H1 (cell line): Measurements from ENCODE around the gene NFKB1. TPM values are rescaled to one million over a fixed set of nuclear protein-coding genes. Genes with fewer than 3 reads are reported as not detected.

Source experiments
- CTCF ChIA-PET: fragments of 300-600 bp; sonication (Branson Sonifier 250); formaldehyde crosslinking; loops from one replicate; lab custom pipeline; 2021; ENCODE audit not compliant: partially characterized antibody; lab: Charles Lee
- POLR2A ChIA-PET: fragments of 300-600 bp; sonication (Branson Sonifier 250); formaldehyde crosslinking; loops from one replicate; lab custom pipeline; 2021; ENCODE audit warnings: inconsistent platforms; ENCODE audit not compliant: partially characterized antibody; lab: Charles Lee
- DNase-seq, 2 experiments: peaks; one replicate each; pipeline versions ENCODE4 v3.0.0 to v3.0.0-alpha.2; 2010 to 2022; ENCODE audit warnings: low spot score in 2 of 2, low read depth in 1 of 2, mixed read lengths in 1 of 2
- FAIRE-seq: peaks from 2 replicates; lab custom pipeline; 2011; peaks lifted over from hg19 to GRCh38; lab: Jason Lieb, UNC
- H2AFZ ChIP-seq: 2 replicates; pipeline ENCODE4 v1.8.1; 2012; ENCODE audit warnings: low read length, inconsistent platforms
- H2AK5ac ChIP-seq: 2 replicates; pipeline ENCODE4 v1.6.1; 2013; ENCODE audit warnings: low read depth, low read length
- H2BK120ac ChIP-seq: replicated peaks from 2 replicates; pipeline ENCODE3; 2013; ENCODE audit warnings: low read depth, low read length, inconsistent platforms
- H2BK12ac ChIP-seq: 2 replicates; pipeline ENCODE4 v1.6.1; 2013; ENCODE audit warnings: low read depth, low read length
- H2BK15ac ChIP-seq: 2 replicates; pipeline ENCODE4 v1.6.1; 2013; ENCODE audit warnings: low read length
- H2BK20ac ChIP-seq: 2 replicates; pipeline ENCODE4 v1.6.1; 2013; ENCODE audit warnings: low read length
- H2BK5ac ChIP-seq: 2 replicates; pipeline ENCODE4 v1.6.1; 2013; ENCODE audit warnings: low read depth, low read length
- H3K14ac ChIP-seq: 2 replicates; pipeline ENCODE4 v1.6.1; 2013; ENCODE audit warnings: inconsistent platforms; ENCODE audit not compliant: insufficient read length
- H3K18ac ChIP-seq: 2 replicates; pipeline ENCODE4 v1.6.1; 2013; ENCODE audit warnings: low read length; ENCODE audit errors: extremely low read depth
- H3K23ac ChIP-seq: 2 replicates; pipeline ENCODE4 v1.6.1; 2013; ENCODE audit warnings: inconsistent platforms; ENCODE audit not compliant: insufficient read length
- H3K23me2 ChIP-seq: 2 replicates; pipeline ENCODE4 v1.6.1; 2013; ENCODE audit warnings: low read depth, low read length
- H3K27ac ChIP-seq: 2 replicates; pipeline ENCODE4 v1.6.1; 2011; ENCODE audit warnings: low read depth, low read length, inconsistent platforms
- H3K27me3 ChIP-seq, 4 experiments: replicated peaks in 1 of 4; 1 replicate in 1 of 4; 2 replicates in 3 of 4; pipeline versions ENCODE4 v1.6.1 to v1.8.1; 2011 to 2013; ENCODE audit warnings: low read length in 3 of 4, mild to moderate bottlenecking in 3 of 4, inconsistent platforms in 2 of 4, mixed read lengths in 2 of 4, moderate library complexity in 1 of 4; ENCODE audit not compliant: control insufficient read depth in 3 of 4, insufficient read depth in 3 of 4; ENCODE audit errors: extremely low read depth in 1 of 4
- H3K36me3 ChIP-seq, 4 experiments: 2 replicates each; pipeline versions ENCODE4 v1.6.1 to v1.8.1; 2011 to 2013; ENCODE audit warnings: mild to moderate bottlenecking in 4 of 4, low read length in 3 of 4, moderate library complexity in 2 of 4, control low read depth in 1 of 4, inconsistent platforms in 1 of 4; ENCODE audit not compliant: insufficient read depth in 4 of 4, control insufficient read depth in 2 of 4
- H3K4ac ChIP-seq: replicated peaks from 2 replicates; pipeline ENCODE3; 2013; ENCODE audit warnings: low read length, low read depth, mixed read lengths, inconsistent platforms; ENCODE audit not compliant: insufficient read length
- H3K4me1 ChIP-seq, 4 experiments: replicated peaks in 1 of 4; 1 replicate in 1 of 4; 2 replicates in 3 of 4; pipeline versions ENCODE4 v1.6.1 to v1.8.1; 2011 to 2013; ENCODE audit warnings: low read length in 3 of 4, inconsistent platforms in 2 of 4, mixed read lengths in 1 of 4; ENCODE audit not compliant: insufficient read depth in 4 of 4, control insufficient read depth in 3 of 4
- H3K4me2 ChIP-seq, 2 experiments: 2 replicates each; pipeline versions ENCODE4 v1.6.1 to v1.8.1; 2011 to 2013; ENCODE audit warnings: low read depth in 2 of 2, low read length in 2 of 2, control low read depth in 1 of 2, inconsistent platforms in 1 of 2, mild to moderate bottlenecking in 1 of 2; ENCODE audit not compliant: insufficient read depth in 1 of 2
- H3K4me3 ChIP-seq, 4 experiments: fragments of 200-600, 300-600 bp in 1 of 4; sonication (generic), shearing (Covaris generic), sonication (Bioruptor Twin) in 1 of 4; 2 replicates each; pipeline versions ENCODE4 v1.5.1 to v1.8.1; 2011 to 2016; ENCODE audit warnings: low read length in 4 of 4, low read depth in 3 of 4, control low read depth in 2 of 4, inconsistent platforms in 2 of 4, mild to moderate bottlenecking in 2 of 4, mixed read lengths in 1 of 4, moderate library complexity in 1 of 4; ENCODE audit not compliant: insufficient read depth in 2 of 4; ENCODE audit errors: extremely low read depth in 1 of 4
- H3K56ac ChIP-seq: replicated peaks from 2 replicates; pipeline ENCODE3; 2013; ENCODE audit warnings: low read depth, mild to moderate bottlenecking, mixed read lengths, low read length, inconsistent platforms; ENCODE audit not compliant: insufficient read length
- H3K79me1 ChIP-seq: 2 replicates; pipeline ENCODE4 v1.6.1; 2013; ENCODE audit warnings: low read depth, low read length, control low read depth
- H3K79me2 ChIP-seq, 2 experiments: 2 replicates each; pipeline versions ENCODE4 v1.6.1 to v1.8.1; 2012 to 2013; ENCODE audit warnings: low read length in 2 of 2, mild to moderate bottlenecking in 2 of 2, inconsistent platforms in 1 of 2; ENCODE audit not compliant: insufficient read depth in 2 of 2, control insufficient read depth in 1 of 2
- H3K9ac ChIP-seq, 4 experiments: replicated peaks in 1 of 4; 1 replicate in 1 of 4; 2 replicates in 3 of 4; pipeline versions ENCODE4 v1.6.1 to v1.8.1; 2011 to 2013; ENCODE audit warnings: low read depth in 3 of 4, low read length in 3 of 4, control low read depth in 2 of 4, mild to moderate bottlenecking in 2 of 4, moderate library complexity in 2 of 4, inconsistent platforms in 1 of 4; ENCODE audit errors: extremely low read depth in 1 of 4
- H3K9me3 ChIP-seq, 2 experiments: 2 replicates each; pipeline versions ENCODE4 v1.6.1 to v1.8.1; 2012 to 2013; ENCODE audit warnings: mild to moderate bottlenecking in 2 of 2, moderate library complexity in 2 of 2, control low read depth in 1 of 2, inconsistent platforms in 1 of 2, low read depth in 1 of 2, low read length in 1 of 2, mixed read lengths in 1 of 2; ENCODE audit not compliant: insufficient read depth in 2 of 2
- H4K20me1 ChIP-seq, 2 experiments: replicated peaks in 1 of 2; 2 replicates each; pipeline versions ENCODE3 to v1.8.1; 2011 to 2013; ENCODE audit warnings: inconsistent platforms in 2 of 2, low read length in 2 of 2, mild to moderate bottlenecking in 1 of 2; ENCODE audit not compliant: insufficient read depth in 2 of 2, control insufficient read depth in 1 of 2
- H4K5ac ChIP-seq: 2 replicates; pipeline ENCODE4 v1.6.1; 2013; ENCODE audit warnings: low read length, low read depth, mixed read lengths, inconsistent platforms; ENCODE audit not compliant: insufficient read length
- H4K8ac ChIP-seq: 2 replicates; pipeline ENCODE4 v1.8.0; 2013; ENCODE audit warnings: mild to moderate bottlenecking, moderate library complexity, low read length, inconsistent platforms; ENCODE audit not compliant: insufficient read depth; ENCODE audit errors: extremely low read depth
- H4K91ac ChIP-seq: replicated peaks from 2 replicates; pipeline ENCODE3; 2013; ENCODE audit warnings: low read length, mixed read lengths, inconsistent platforms; ENCODE audit not compliant: insufficient read length
- BCL11A ChIP-seq, 2 experiments: IDR thresholded peaks; one replicate each; pipeline ENCODE4 v1.6.1; 2011; ENCODE audit warnings: low read depth in 2 of 2, low read length in 2 of 2, mild to moderate bottlenecking in 2 of 2
- CREB1 ChIP-seq: IDR thresholded peaks from 2 replicates; pipeline ENCODE4 v1.6.1; 2012; ENCODE audit warnings: inconsistent platforms
- CTBP2 ChIP-seq: IDR thresholded peaks from 2 replicates; pipeline ENCODE4 v1.7.0; 2011; ENCODE audit warnings: borderline replicate concordance, mild to moderate bottlenecking, moderate library complexity, mixed read lengths, low read length; ENCODE audit not compliant: insufficient read depth, insufficient read length
- EP300 ChIP-seq, 2 experiments: IDR thresholded peaks; 1 replicate in 1 of 2; 2 replicates in 1 of 2; pipeline ENCODE4 v1.6.1; 2011 to 2012; ENCODE audit warnings: low read depth in 2 of 2, low read length in 2 of 2, mild to moderate bottlenecking in 2 of 2, borderline replicate concordance in 1 of 2, inconsistent platforms in 1 of 2, moderate library complexity in 1 of 2
- HDAC2 ChIP-seq, 2 experiments: fragments of 300-600 bp in 1 of 2; sonication (generic) in 1 of 2; IDR thresholded peaks; 2 replicates each; pipeline ENCODE4 v1.6.1; 2011 to 2012; ENCODE audit warnings: low read depth in 2 of 2, low read length in 2 of 2, mild to moderate bottlenecking in 2 of 2, moderate library complexity in 2 of 2, borderline replicate concordance in 1 of 2, inconsistent platforms in 1 of 2
- NANOG ChIP-seq: IDR thresholded peaks from 2 replicates; pipeline ENCODE4 v1.6.1; 2011; ENCODE audit warnings: low read length, low read depth, mild to moderate bottlenecking, inconsistent platforms; ENCODE audit not compliant: insufficient read depth, poor library complexity, severe bottlenecking
- PHF8 ChIP-seq: fragments of 200-600 bp; sonication (generic); conservative IDR thresholded peaks from 2 replicates; pipeline ENCODE4 v1.7.1; 2012; ENCODE audit warnings: low read depth, mild to moderate bottlenecking, inconsistent platforms, low read length, moderate library complexity
- POU5F1 ChIP-seq: IDR thresholded peaks from 2 replicates; pipeline ENCODE4 v1.6.1; 2011; ENCODE audit warnings: low read depth, mild to moderate bottlenecking, low read length, moderate library complexity
- SAP30 ChIP-seq: fragments of 300-600 bp; sonication (generic); IDR thresholded peaks from 2 replicates; pipeline ENCODE4 v1.7.1; 2012; ENCODE audit warnings: low read length, moderate library complexity, mild to moderate bottlenecking, inconsistent platforms; ENCODE audit not compliant: insufficient read depth, insufficient replicate concordance
- YY1 ChIP-seq: IDR thresholded peaks from 2 replicates; pipeline ENCODE4 v1.6.1; 2011; ENCODE audit warnings: low read depth, mild to moderate bottlenecking, low read length
- WGBS, 2 experiments: shearing (Covaris generic) in 1 of 2; methylation state at CpG; one replicate each; pipeline versions ENCODE4 v1.1.6 to v1.1.7; 2013 to 2015; ENCODE audit warnings: low lambda C conversion rate in 2 of 2, mixed read lengths in 2 of 2, inconsistent platforms in 1 of 2, low coverage in 1 of 2, missing lambda C conversion rate in 1 of 2; ENCODE audit not compliant: insufficient replicate concordance in 2 of 2, insufficient coverage in 1 of 2, insufficient read length in 1 of 2; ENCODE audit errors: extremely low coverage in 1 of 2, missing lambda C conversion rate in 1 of 2; 5-methylcytosine and 5-hydroxymethylcytosine counted together
- polyA plus RNA-seq, 7 experiments: library from polyadenylated mRNA; depleted of rRNA in 3 of 7; stranded (reverse) in 5 of 7; unstranded in 2 of 7; fragments of >200 nt in 5 of 7; fragments of 200-250 nt in 2 of 7; gene quantifications; 1 replicate in 5 of 7; 2 replicates in 1 of 7; 4 replicates in 1 of 7; pipeline versions ENCODE4 v1.2.1 to v1.2.3, GENCODE V29; 2011 to 2013; ENCODE audit warnings: missing spikeins in 2 of 7, mixed read lengths in 2 of 7
- total RNA-seq: library from RNA; stranded (reverse); fragmentation: NEBNext Ultra II Directional; extraction: Animal tissue kit (Norgen Biotek cat#: 25700); gene quantifications from 2 replicates; pipeline ENCODE4 v1.2.1, GENCODE V29; 2021
- TF ChIP-seq, protein P1 (sequence below), 3 experiments: IDR thresholded peaks; 1 replicate in 2 of 3; 2 replicates in 1 of 3; pipeline versions ENCODE4 v1.5.1 to v1.6.1; 2011; ENCODE audit warnings: low read length in 3 of 3, mild to moderate bottlenecking in 3 of 3, inconsistent platforms in 2 of 3, low read depth in 1 of 3, moderate library complexity in 1 of 3; ENCODE audit not compliant: insufficient read depth in 1 of 3; ENCODE audit errors: control extremely low read depth in 1 of 3

The NFKB1 gene
- total and polyA plus RNA-seq, 2 of the 8 experiments (the other 6 are each of a cell fraction or from before 2014, with no cell fraction given): 2.9 to 6.8 TPM

DNA sequence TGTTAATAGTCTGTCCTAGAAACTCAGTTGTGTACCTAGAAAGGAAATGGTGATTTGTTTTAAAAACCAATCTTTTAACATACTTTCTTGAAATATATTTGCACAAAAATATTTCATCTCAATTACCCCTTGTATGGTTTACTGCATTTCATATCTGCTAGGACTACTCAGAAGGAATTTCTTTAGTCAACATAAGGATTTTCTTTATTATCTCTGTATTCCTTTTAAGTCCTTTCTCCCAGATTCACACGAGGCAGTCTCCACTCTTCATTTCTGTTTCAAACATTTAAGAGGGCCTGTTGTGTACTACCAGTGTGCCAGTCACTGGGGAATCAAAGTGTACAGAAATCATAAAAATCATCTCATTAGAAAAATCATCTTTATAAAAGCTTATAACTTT, 28.8 kb downstream of the NFKB1 start:
- no peaks in the 10 kb centered on the region for H3K27me3 ChIP-seq
- no peak overlapping the region for H2AFZ ChIP-seq
- no peak overlapping the region for H3K4me2 ChIP-seq
- H3K79me2 ChIP-seq: no peaks in the 10 kb centered on the region
- H3K4me3 ChIP-seq: no peak overlapping the region
- no peaks in the 10 kb centered on the region for H3K23me2 ChIP-seq
- no peak overlapping the region for H2BK5ac ChIP-seq
- H4K20me1 ChIP-seq: no peaks in the 10 kb centered on the region
- no peak overlapping the region for H3K27ac ChIP-seq
- CTCF ChIA-PET: interaction anchor here (0.8 to 2.0 kb wide), 2 partner anchors 12 to 50 kb away, joined by 3 to 7 read pairs; no protein-coding TSS in a partner anchor
- H3K23ac ChIP-seq: no peak overlapping the region
- DNase-seq: no peak
- POLR2A ChIA-PET: no interaction called here
- no peak overlapping the region for H4K91ac ChIP-seq
- no peak overlapping the region for H4K8ac ChIP-seq
- H3K4ac ChIP-seq: no peak overlapping the region
- H3K79me1 ChIP-seq: no peaks in the 10 kb centered on the region
- H3K9me3 ChIP-seq: no peaks in the 10 kb centered on the region
- no peak overlapping the region for H2AK5ac ChIP-seq
- FAIRE-seq: no peak
- no peaks in the 10 kb centered on the region; a peak in 2 of 7 replicates for H3K4me1 ChIP-seq
- H2BK15ac ChIP-seq: no peak overlapping the region
- no peak overlapping the region for H3K56ac ChIP-seq
- H2BK12ac ChIP-seq: no peak overlapping the region
- H2BK120ac ChIP-seq: no peak overlapping the region
- no peak overlapping the region for H3K18ac ChIP-seq
- H3K14ac ChIP-seq: no peak overlapping the region
- no peak overlapping the region for H4K5ac ChIP-seq
- WGBS, 2 experiments: 76% methylated on average over 1 of the region's 1 CpG; no CpG with 5 or more reads in 1 of the 2 experiments
- no peak overlapping the region for H2BK20ac ChIP-seq
- H3K9ac ChIP-seq: no peak overlapping the region
- H3K36me3 ChIP-seq: no peaks in the 10 kb centered on the region
- TF ChIP-seq, protein P1, sequence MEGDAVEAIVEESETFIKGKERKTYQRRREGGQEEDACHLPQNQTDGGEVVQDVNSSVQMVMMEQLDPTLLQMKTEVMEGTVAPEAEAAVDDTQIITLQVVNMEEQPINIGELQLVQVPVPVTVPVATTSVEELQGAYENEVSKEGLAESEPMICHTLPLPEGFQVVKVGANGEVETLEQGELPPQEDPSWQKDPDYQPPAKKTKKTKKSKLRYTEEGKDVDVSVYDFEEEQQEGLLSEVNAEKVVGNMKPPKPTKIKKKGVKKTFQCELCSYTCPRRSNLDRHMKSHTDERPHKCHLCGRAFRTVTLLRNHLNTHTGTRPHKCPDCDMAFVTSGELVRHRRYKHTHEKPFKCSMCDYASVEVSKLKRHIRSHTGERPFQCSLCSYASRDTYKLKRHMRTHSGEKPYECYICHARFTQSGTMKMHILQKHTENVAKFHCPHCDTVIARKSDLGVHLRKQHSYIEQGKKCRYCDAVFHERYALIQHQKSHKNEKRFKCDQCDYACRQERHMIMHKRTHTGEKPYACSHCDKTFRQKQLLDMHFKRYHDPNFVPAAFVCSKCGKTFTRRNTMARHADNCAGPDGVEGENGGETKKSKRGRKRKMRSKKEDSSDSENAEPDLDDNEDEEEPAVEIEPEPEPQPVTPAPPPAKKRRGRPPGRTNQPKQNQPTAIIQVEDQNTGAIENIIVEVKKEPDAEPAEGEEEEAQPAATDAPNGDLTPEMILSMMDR (IDR thresholded peaks at IDR 0.05; ENCODE audit: control extremely low read depth in 1 of 3, insufficient read depth in 1 of 3, low read depth in 1 of 3, low read length in 3 of 3): no peak
- TF ChIP-seq YY1: no peak
- no peak for TF ChIP-seq BCL11A (IDR thresholded peaks at IDR 0.05; ENCODE audit: low read depth in 2 of 2, low read length in 2 of 2)
- TF ChIP-seq CREB1: no peak
- TF ChIP-seq POU5F1: no peak
- no peak for TF ChIP-seq NANOG
- TF ChIP-seq PHF8: no peak
- no peak for TF ChIP-seq CTBP2
- no peak for TF ChIP-seq SAP30
- TF ChIP-seq EP300 (IDR thresholded peaks at IDR 0.05; ENCODE audit: borderline replicate concordance in 1 of 2, low read depth in 2 of 2, low read length in 2 of 2): no peak
- no peak for TF ChIP-seq HDAC2 (IDR thresholded peaks at IDR 0.05; ENCODE audit: borderline replicate concordance in 1 of 2, low read depth in 2 of 2, low read length in 2 of 2)
